ENCODE measurements around the gene PPHLN1.

GRCh38 chr12:42356344-42356743, 30.4 kb downstream of the PPHLN1 start:
- TF ChIP-seq FOXA1 (IDR thresholded peaks at IDR 0.05) (no peak), NFRKB (IDR thresholded peaks at IDR 0.05) (no peak), FOXK2 (IDR thresholded peaks at IDR 0.05) (no peak), ARNT (IDR thresholded peaks at IDR 0.05) (no peak), BHLHE40 (IDR thresholded peaks at IDR 0.05; ENCODE audit: borderline replicate concordance) (no peak), CTBP1 (IDR thresholded peaks at IDR 0.05; ENCODE audit: borderline replicate concordance) (no peak), LEF1 (IDR thresholded peaks at IDR 0.05; ENCODE audit: borderline replicate concordance) (no peak), HDGF (IDR thresholded peaks at IDR 0.05; ENCODE audit: borderline replicate concordance) (no peak), FOXM1 (IDR thresholded peaks at IDR 0.05; ENCODE audit: borderline replicate concordance) (no peak), TARDBP (IDR thresholded peaks at IDR 0.05) (no peak), L3MBTL2 (conservative IDR thresholded peaks at IDR 0.05) (no peak), ELF4 (IDR thresholded peaks at IDR 0.05) (no peak)
